ENCODE measurements around the gene UNC45B. TPM values are rescaled to one million over a fixed set of nuclear protein-coding genes. Genes with fewer than 3 reads are reported as not detected.

UNC45B gene
- not detected in 2 replicates for polyA plus RNA-seq
- not detected in 2 replicates for polyA minus RNA-seq

- H3K36me3 ChIP-seq (ENCODE audit: insufficient read depth, low read length), result no peaks in the 10 kb centered on the region
- H2AFZ ChIP-seq (ENCODE audit: low read depth, low read length), result no peak within 1 kb of the TSS
- TF ChIP-seq, protein P1, sequence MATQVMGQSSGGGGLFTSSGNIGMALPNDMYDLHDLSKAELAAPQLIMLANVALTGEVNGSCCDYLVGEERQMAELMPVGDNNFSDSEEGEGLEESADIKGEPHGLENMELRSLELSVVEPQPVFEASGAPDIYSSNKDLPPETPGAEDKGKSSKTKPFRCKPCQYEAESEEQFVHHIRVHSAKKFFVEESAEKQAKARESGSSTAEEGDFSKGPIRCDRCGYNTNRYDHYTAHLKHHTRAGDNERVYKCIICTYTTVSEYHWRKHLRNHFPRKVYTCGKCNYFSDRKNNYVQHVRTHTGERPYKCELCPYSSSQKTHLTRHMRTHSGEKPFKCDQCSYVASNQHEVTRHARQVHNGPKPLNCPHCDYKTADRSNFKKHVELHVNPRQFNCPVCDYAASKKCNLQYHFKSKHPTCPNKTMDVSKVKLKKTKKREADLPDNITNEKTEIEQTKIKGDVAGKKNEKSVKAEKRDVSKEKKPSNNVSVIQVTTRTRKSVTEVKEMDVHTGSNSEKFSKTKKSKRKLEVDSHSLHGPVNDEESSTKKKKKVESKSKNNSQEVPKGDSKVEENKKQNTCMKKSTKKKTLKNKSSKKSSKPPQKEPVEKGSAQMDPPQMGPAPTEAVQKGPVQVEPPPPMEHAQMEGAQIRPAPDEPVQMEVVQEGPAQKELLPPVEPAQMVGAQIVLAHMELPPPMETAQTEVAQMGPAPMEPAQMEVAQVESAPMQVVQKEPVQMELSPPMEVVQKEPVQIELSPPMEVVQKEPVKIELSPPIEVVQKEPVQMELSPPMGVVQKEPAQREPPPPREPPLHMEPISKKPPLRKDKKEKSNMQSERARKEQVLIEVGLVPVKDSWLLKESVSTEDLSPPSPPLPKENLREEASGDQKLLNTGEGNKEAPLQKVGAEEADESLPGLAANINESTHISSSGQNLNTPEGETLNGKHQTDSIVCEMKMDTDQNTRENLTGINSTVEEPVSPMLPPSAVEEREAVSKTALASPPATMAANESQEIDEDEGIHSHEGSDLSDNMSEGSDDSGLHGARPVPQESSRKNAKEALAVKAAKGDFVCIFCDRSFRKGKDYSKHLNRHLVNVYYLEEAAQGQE (IDR thresholded peaks at IDR 0.05; ENCODE audit: borderline replicate concordance), result no peak
- no peak for TF ChIP-seq RAD21 (conservative IDR thresholded peaks at IDR 0.05)
- no peak for TF ChIP-seq EZH2 (IDR thresholded peaks at IDR 0.05; ENCODE audit: borderline replicate concordance, insufficient read depth, low read length, poor library complexity, severe bottlenecking)
- TF ChIP-seq SMC3 (conservative IDR thresholded peaks at IDR 0.05; ENCODE audit: poor library complexity), result no peak
- no peak for TF ChIP-seq CTCF (IDR thresholded peaks at IDR 0.05; ENCODE audit: poor library complexity, severe bottlenecking)
- no peak for TF ChIP-seq EP300 (conservative IDR thresholded peaks at IDR 0.05; ENCODE audit: poor library complexity, severe bottlenecking)
- TF ChIP-seq POLR2AphosphoS5 (IDR thresholded peaks at IDR 0.05), result no peak
- TF ChIP-seq TAF1 (IDR thresholded peaks at IDR 0.05; ENCODE audit: low read depth), result no peak
- no peak for TF ChIP-seq MXI1 (conservative IDR thresholded peaks at IDR 0.05; ENCODE audit: poor library complexity, severe bottlenecking)
- no peak within 1 kb of the TSS for H3K27ac ChIP-seq (ENCODE audit: low read length)
- no peak within 1 kb of the TSS for H3K9ac ChIP-seq (ENCODE audit: low read length)
- H3K4me3 ChIP-seq (ENCODE audit: low read length), result no peak within 1 kb of the TSS
- no peaks in the 10 kb centered on the region for H4K20me1 ChIP-seq (ENCODE audit: insufficient read depth)
- no peaks in the 10 kb centered on the region for H3F3A ChIP-seq (ENCODE audit: insufficient read depth, low read length, poor library complexity, severe bottlenecking)
- H3K4me2 ChIP-seq (ENCODE audit: low read length), result no peak within 1 kb of the TSS
- no peaks in the 10 kb centered on the region for H3K79me2 ChIP-seq (replicated peaks; ENCODE audit: insufficient read depth, low read length)
- H3K9me3 ChIP-seq (ENCODE audit: low read length), result no peaks in the 10 kb centered on the region
- H3K9me2 ChIP-seq (ENCODE audit: insufficient read depth, low read length), result no peaks in the 10 kb centered on the region
- no peaks in the 10 kb centered on the region for H3K27me3 ChIP-seq (ENCODE audit: insufficient read depth, low read depth, low read length)
Observed at GRCh38 chr17:35147375-35147905, at the start of gene UNC45B. Gene UNC45B, plus strand, starts transcription at chr17:35147817. Its CDS starts 447 bp downstream, at chr17:35148264.

DNA sequence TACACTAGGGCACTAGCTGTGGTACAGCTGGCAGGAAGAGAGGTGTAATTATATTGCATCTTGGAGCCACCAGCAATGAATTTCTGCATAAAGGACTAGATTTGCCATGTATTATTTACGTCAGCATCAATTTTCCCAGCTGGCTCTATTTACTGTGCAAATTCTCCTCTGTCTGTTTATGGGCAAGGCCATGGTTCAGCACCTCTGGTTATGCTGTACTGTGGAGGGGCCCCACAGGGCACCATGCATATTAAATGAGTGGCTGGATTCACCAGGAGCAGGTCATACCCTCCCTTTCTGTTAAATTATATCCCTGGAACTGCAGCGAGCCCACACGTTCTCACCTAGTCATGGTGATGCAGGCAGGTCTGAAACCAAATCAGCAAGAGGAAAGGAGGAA lies 47.7 kb upstream of the UNC45B start:
- no peaks in the 10 kb centered on the region for H3K9me3 ChIP-seq (ENCODE audit: low read length)
- H3F3A ChIP-seq (ENCODE audit: insufficient read depth, low read length, poor library complexity, severe bottlenecking), result no peaks in the 10 kb centered on the region
- TF ChIP-seq EZH2 (IDR thresholded peaks at IDR 0.05; ENCODE audit: borderline replicate concordance, insufficient read depth, low read length, poor library complexity, severe bottlenecking) (no peak), TAF1 (IDR thresholded peaks at IDR 0.05; ENCODE audit: low read depth) (no peak), CTCF (IDR thresholded peaks at IDR 0.05; ENCODE audit: poor library complexity, severe bottlenecking) (no peak), MXI1 (conservative IDR thresholded peaks at IDR 0.05; ENCODE audit: poor library complexity, severe bottlenecking) (no peak), POLR2AphosphoS5 (IDR thresholded peaks at IDR 0.05) (no peak), SMC3 (conservative IDR thresholded peaks at IDR 0.05; ENCODE audit: poor library complexity) (no peak), RAD21 (conservative IDR thresholded peaks at IDR 0.05) (no peak), EP300 (conservative IDR thresholded peaks at IDR 0.05; ENCODE audit: poor library complexity, severe bottlenecking) (no peak)
- TF ChIP-seq, protein P1 (IDR thresholded peaks at IDR 0.05; ENCODE audit: borderline replicate concordance), result no peak
- no peak overlapping the region for H3K27ac ChIP-seq (ENCODE audit: low read length)
- peaks cover 5% of the 10 kb centered on the region for H3K36me3 ChIP-seq (ENCODE audit: insufficient read depth, low read length)
- H3K4me3 ChIP-seq (ENCODE audit: low read length), result no peak overlapping the region
- no peak overlapping the region for H3K9ac ChIP-seq (ENCODE audit: low read length)
- H3K27me3 ChIP-seq (ENCODE audit: insufficient read depth, low read depth, low read length), result no peaks in the 10 kb centered on the region
- no peak overlapping the region for H2AFZ ChIP-seq (ENCODE audit: low read depth, low read length)
- H3K4me2 ChIP-seq (ENCODE audit: low read length), result no peak overlapping the region
- no peaks in the 10 kb centered on the region for H4K20me1 ChIP-seq (ENCODE audit: insufficient read depth)
- no peaks in the 10 kb centered on the region for H3K79me2 ChIP-seq (replicated peaks; ENCODE audit: insufficient read depth, low read length)
- H3K9me2 ChIP-seq (ENCODE audit: insufficient read depth, low read length), result no peaks in the 10 kb centered on the region
